BJ (cell line): ENCODE measurements around the gene P2RY8. TPM values are rescaled to one million over a fixed set of nuclear protein-coding genes. Genes with fewer than 3 reads are reported as not detected.

Source experiments
- CTCF ChIA-PET: fragments of 350-600 bp; formaldehyde crosslinking; extraction: SDS; loops from one replicate; lab custom pipeline; 2021; ENCODE audit warnings: antibody characterized with exemption, inconsistent platforms; lab: Yijun Ruan, JAX
- POLR2A ChIA-PET: fragments of 300-600 bp; sonication (Branson Sonifier 250); formaldehyde crosslinking; extraction: SDS; loops from one replicate; lab custom pipeline; 2021; ENCODE audit warnings: antibody characterized with exemption; lab: Charles Lee
- DNase-seq: peaks from one replicate; pipeline ENCODE4 v3.0.0-alpha.2; 2011; ENCODE audit warnings: low read depth
- H3K27me3 ChIP-seq: 2 replicates; pipeline ENCODE4 v1.6.0; 2011; ENCODE audit warnings: low read length; ENCODE audit not compliant: control insufficient read depth, insufficient read depth
- H3K36me3 ChIP-seq: 2 replicates; pipeline ENCODE4 v1.5.1; 2011; ENCODE audit warnings: low read length; ENCODE audit not compliant: control insufficient read depth, insufficient read depth
- H3K4me3 ChIP-seq: 2 replicates; pipeline ENCODE4 v1.5.1; 2011; ENCODE audit warnings: low read depth, mild to moderate bottlenecking, control low read depth, low read length
- CTCF ChIP-seq: IDR thresholded peaks from 2 replicates; pipeline ENCODE4 v1.5.1; 2011; ENCODE audit warnings: low read depth, mild to moderate bottlenecking, control low read depth, inconsistent platforms, low read length, moderate library complexity; ENCODE audit not compliant: insufficient read depth
- polyA plus RNA-seq: library from polyadenylated mRNA; depleted of rRNA; stranded (reverse); fragments of >200 nt; gene quantifications from 2 replicates; pipeline ENCODE4 v1.2.3, GENCODE V29; 2011

P2RY8 gene
- polyA plus RNA-seq, 1 experiment = not detected

- DNase-seq = no peak
- no peak for TF ChIP-seq CTCF
- Histone ChIP-seq H3K27me3 (no peaks in the 10 kb centered on the region), H3K36me3 (no peaks in the 10 kb centered on the region), H3K4me3 (no peak overlapping the region)
- CTCF ChIA-PET = no interaction called here
- POLR2A ChIA-PET = no interaction called here
Observed at GRCh38 chrX:1500701-1501624, 36.0 kb downstream of the P2RY8 start.

DNA sequence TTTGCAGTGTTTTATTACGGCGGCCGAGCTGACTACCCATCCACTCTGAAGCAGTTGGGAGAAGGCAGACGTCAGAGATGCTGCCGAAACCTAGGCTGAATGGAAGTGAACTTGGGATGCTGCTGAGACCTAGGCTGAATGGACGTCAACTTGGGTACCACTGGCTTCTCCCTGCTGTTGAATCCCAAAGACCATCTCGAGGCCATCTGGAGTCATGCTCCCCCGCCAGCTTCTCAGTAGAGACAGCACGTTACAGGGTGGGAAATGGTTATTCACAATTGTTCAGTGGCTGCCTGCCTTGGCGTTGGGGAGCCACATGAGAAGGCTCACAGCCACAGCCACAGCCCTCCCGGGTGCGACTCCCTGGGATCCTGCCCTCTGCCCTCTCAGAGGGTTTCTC lies 40.9 kb downstream of the P2RY8 start:
- no peak for TF ChIP-seq CTCF
- Histone ChIP-seq H3K4me3 (no peak overlapping the region), H3K36me3 (no peaks in the 10 kb centered on the region), H3K27me3 (no peaks in the 10 kb centered on the region)
- POLR2A ChIA-PET = no interaction called here
- no peak for DNase-seq
- CTCF ChIA-PET = no interaction called here

- ChIA-PET CTCF (no interaction called here), POLR2A (no interaction called here)
- TF ChIP-seq CTCF = no peak
- Histone ChIP-seq H3K27me3 (no peaks in the 10 kb centered on the region), H3K36me3 (no peaks in the 10 kb centered on the region), H3K4me3 (no peak overlapping the region)
- no peak for DNase-seq
Observed at GRCh38 chrX:1493877-1494510, 43.0 kb downstream of the P2RY8 start.

DNA sequence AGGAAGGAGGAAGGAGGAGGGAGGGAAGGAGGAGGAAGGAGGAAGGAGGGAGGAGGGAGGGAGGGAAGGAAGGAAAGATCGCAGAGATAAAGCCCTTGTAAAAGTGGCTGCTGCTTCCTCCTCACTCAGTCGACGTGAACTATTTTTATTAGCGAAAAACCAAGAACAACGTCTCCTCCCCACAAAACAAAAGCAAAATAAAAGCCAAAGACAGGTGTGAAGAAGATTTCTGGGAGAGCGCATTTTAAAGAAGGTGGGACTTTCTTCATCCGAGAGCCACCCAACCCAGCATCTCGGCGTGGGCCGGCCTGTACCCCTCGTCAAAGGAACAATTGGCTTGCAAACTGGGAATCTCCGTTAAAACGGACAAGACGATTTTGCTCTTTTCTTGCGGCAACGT lies 43.6 kb downstream of the P2RY8 start:
- ChIA-PET CTCF (no interaction called here), POLR2A (no interaction called here)
- no peaks in the 10 kb centered on the region for H3K27me3 ChIP-seq

More for the DNA sequence above, 43.6 kb downstream of the P2RY8 start:
- Histone ChIP-seq H3K36me3 (no peaks in the 10 kb centered on the region), H3K4me3 (no peak overlapping the region)
- DNase-seq = no peak
- TF ChIP-seq CTCF = no peak
